ENCODE results near the gene NRXN3.
A peak's percentile ranks its signal among the peaks of the same experiment; 100 is the strongest.

DNA sequence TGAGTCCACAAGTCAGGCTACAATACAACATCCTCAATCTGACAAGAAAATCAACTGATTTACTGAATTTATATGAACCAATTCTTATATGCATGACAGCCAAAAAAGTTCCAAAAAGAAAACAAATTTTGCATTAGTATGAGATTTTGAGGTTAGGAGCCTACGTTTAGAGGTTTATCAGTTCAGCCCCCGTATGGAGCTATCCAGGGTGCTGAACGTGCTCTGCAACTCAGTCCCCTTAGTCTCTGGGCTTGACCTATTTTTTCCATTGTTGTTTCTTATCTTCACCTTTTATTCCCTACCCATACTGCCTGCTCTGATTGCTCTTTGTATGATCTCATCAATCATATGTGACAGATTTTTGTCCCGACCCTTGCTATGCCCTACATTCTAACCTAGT is 693.0 kb downstream of the NRXN3 start:
- TF ChIP-seq POLR2A (IDR thresholded peaks at IDR 0.05; ENCODE audit: low read depth, low read length) (no peak), BHLHE40 (IDR thresholded peaks at IDR 0.05; ENCODE audit: low read depth, low read length) (peak; percentile 25; the same call in 1 of the 2 replicates), CEBPB (IDR thresholded peaks at IDR 0.05; ENCODE audit: low read depth, low read length) (no peak), RAD21 (IDR thresholded peaks at IDR 0.05; ENCODE audit: low read length) (no peak)
- TF ChIP-seq, protein P1, sequence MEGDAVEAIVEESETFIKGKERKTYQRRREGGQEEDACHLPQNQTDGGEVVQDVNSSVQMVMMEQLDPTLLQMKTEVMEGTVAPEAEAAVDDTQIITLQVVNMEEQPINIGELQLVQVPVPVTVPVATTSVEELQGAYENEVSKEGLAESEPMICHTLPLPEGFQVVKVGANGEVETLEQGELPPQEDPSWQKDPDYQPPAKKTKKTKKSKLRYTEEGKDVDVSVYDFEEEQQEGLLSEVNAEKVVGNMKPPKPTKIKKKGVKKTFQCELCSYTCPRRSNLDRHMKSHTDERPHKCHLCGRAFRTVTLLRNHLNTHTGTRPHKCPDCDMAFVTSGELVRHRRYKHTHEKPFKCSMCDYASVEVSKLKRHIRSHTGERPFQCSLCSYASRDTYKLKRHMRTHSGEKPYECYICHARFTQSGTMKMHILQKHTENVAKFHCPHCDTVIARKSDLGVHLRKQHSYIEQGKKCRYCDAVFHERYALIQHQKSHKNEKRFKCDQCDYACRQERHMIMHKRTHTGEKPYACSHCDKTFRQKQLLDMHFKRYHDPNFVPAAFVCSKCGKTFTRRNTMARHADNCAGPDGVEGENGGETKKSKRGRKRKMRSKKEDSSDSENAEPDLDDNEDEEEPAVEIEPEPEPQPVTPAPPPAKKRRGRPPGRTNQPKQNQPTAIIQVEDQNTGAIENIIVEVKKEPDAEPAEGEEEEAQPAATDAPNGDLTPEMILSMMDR (conservative IDR thresholded peaks at IDR 0.05; ENCODE audit: low read depth, low read length): no peak
- TF ChIP-seq, protein P2, sequence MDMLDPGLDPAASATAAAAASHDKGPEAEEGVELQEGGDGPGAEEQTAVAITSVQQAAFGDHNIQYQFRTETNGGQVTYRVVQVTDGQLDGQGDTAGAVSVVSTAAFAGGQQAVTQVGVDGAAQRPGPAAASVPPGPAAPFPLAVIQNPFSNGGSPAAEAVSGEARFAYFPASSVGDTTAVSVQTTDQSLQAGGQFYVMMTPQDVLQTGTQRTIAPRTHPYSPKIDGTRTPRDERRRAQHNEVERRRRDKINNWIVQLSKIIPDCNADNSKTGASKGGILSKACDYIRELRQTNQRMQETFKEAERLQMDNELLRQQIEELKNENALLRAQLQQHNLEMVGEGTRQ (IDR thresholded peaks at IDR 0.05; ENCODE audit: low read depth, low read length): no peak

Measured in IMR-90 (cell line).